Glomerular visceral epithelial cell (primary cell): ENCODE data around the gene RPL36A.

Experiments used
- DNase-seq: peaks from one replicate; pipeline ENCODE4 v3.0.0-alpha.2; 2016; ENCODE audit errors: extremely low spot score

The RPL36A gene

GRCh38 chrX:101442085-101442484 is 51.3 kb downstream of the RPL36A start:
- DNase-seq = no peak
